ENCODE measurements around the gene LMBR1.
A peak's percentile ranks its signal among the peaks of the same experiment; 100 is the strongest.

Gene LMBR1

DNA sequence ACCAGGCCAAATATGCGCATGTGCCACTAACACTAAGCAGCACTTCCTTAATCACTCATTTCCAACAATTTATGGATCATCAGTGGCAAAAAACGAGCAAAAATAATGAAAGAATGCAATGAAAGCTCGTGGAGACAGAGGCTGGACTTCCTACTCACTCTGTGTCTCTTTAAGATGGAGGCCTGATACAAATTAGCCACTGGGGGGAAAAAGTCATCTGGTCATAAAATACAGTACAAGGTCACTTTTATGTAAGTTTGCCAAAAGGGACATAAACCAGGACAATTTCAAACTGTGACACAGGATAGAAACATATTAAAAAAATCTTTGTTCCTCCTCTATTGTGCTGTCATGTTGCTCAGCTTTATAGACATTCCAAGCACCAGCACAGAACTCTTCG, 101.7 kb downstream of the LMBR1 start:
- DNase-seq, result no peak

DNA sequence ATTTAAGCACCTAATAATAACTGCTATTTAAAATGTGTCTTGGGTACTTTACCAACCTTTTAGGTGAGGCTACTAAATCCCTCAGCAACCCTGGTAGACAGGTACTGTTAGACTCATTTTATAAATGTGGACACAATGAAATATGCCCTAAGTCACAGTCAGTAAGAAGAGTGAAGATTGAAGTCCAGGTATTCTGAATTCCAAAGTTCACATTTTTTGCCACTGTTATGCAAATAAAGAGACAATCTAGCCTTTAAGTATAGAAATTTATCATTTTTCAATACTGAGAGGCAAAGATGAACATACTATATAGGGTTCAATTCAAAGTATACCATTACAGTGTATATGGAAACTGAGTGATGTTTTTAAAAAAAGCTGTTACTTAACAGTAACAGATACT, 102.7 kb downstream of the LMBR1 start:
- no peak for DNase-seq

DNA sequence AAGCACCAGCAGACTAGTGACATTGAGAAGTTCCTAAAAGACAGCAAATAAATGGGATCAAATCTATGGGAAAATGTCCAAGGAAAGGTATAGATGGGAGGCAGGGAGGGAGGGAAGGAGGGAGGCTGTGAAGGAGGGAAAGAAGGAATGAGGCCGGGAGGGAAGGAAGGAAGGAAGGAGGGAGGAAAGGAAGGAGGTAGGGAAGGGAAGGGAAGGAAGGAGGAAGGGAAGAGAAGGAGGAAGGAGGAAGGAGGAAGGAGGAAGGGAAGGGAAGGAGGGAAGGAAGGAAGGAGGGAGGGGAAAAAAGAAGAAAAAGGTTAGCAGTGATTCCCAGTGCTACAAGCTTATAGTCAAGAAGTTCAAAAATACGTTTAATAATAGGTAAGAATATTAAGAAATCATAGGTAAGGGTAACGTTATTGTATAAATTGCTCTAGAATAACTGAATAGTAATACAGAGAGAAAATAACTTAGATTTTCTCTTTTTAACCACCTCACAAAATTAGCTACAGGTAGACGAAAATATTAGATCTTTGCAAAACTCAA, 106.9 kb downstream of the LMBR1 start:
- no peak for DNase-seq

DNA sequence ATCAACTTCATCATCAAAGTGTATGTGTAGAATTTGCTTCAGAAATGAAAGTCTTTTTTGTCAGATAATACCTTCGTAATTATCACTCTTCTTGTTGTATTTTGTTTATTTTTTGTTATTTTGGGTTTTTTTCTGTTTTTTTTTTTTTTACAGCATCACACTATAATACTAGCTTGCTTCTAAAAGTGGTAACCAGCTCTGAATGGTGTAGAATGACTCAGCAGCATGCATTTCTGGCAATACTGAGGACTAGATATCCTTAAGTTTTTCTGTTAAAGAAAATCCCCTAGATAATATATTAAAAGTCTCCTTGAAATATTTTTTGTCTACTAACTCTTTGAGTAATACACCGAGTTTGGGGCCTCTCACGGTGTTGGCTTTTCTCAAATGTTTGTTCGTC, 109.1 kb downstream of the LMBR1 start:
- no peak for DNase-seq

DNA sequence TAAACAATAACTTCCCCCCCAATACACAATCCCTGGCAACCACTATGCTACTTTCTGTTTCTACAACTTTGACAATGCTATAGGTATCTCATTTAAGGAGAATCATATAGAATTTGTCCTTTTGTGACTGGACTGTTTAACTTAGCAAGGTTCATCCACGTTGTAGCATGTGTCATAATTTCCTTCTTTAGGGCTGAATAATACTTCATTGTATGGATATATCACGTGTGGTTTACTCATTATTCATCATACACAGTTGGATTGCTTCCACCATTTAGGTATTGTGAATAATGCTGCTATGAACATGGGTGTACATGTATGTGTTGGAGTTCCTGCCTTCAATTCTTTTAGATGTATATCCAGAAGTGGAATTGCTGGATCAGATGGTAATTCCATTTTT, 111.0 kb downstream of the LMBR1 start:
- DNase-seq, result no peak

DNA sequence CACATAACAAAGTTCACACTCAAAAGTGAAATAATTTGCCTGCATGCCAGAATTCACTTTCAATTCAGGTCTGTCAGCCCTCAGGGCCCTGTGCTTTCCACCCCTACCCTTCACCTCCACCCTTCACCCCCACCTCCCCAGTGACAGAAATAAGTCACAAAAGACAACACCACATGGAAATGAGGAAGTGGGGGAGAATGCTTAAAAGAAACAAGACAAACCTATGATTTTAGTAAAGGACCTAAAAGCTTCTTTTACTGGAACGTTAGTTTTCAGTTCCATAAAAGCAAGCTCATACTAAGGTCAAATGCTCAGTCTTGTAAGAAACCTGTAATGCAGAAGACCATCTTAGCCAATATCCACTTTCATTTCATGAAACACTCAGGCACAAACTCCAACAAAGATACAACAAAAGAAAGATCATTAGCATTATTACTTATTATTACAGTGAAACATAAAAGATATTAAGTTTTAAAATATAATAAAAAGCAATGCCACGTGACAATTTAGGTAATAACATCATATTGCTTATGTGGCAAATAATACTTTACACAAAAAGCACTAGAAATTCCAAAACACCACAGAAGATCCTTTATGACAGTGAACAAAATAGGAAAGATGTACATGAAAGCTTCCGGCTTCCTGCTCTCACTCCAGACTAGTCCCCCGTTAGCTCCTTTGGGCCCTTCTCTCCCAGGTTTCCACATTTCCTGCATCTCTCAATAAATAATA, 112.1 kb downstream of the LMBR1 start:
- DNase-seq, result no peak

DNA sequence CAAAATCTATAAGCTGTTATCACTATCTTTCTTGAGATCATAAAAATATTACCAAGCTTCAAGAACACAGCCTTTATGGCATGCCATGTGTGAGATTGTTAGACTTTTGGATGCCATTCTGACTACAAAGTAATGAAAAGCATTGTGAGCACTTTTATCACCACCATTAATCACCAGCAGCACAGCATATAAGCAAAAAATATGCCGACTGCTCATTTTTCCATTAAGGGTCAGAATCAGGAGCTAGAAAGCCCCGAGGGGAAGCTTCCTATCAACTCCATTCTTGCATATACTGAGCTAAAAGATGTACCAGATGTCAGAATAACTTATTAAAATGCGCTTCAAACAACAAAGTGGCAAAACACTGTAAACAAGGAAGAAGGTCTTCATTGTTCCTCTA, 114.3 kb downstream of the LMBR1 start:
- no peak for DNase-seq

DNA sequence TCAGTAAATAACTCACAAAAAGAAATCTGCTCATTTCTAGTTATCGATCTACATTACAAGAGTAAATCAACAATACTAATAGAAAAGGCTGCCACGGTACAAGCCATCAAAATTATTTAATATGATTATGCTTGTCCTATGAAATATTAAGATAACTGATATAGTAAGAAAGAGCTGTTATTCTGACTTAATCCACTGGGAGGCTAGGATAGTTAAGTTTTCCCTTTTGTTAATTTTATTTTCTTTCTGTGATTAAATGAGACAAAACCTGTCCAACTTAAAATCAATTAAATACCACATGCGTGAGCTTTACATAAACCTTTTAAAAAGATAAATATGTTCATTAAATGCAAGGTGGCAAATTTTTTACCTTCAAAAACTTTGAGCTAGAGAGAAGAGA, 114.8 kb downstream of the LMBR1 start:
- no peak for DNase-seq

DNA sequence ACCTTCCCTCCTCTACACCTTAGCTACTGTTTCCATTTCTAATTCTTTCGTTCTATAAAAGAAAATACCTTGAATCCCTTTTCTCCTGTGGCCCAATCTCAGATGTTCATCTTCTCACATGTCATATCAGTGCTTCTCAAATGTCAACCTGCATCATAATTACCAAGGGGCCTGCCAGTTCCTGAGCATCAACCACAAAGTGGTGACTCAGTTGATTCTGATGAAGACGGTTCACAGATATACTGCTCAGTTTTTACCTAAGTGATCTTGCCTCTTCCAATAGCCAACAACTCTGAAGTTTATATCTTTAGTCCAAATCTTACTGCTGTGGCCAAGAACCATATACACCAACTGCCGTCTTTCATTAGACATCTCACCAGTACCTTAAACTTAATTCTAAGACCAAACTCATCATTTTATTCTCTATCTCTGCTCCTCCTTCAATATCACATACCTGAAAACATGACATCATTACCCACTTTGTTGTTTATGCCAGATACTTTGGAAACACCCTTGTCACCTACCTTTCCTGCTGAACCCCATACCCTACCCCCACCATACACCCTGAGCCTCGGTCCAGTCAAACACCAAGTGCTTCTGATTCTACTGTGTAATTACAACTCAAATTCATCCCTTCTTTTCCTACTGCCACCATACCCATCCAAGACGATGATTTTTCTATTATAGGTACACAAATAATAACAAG, 115.5 kb downstream of the LMBR1 start:
- DNase-seq, result no peak

DNA sequence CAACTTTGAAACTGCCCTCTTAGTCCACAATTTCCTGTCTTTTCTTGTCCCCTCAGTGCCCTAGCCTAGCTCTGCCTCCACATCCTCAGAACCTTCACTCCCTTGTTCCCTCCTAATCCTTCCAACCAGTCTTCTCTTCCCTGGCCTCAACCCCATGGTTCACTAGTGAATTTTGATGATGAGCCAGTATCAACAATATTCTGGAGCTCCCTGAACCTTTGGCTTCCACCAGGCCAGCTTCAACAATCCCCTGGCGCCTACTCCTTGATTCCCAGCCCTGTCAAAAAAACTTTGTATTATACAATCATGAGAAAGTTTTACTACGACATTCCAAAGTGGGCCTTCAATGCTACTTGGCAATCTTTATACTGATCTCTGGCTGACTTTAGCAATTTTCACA, 116.5 kb downstream of the LMBR1 start:
- DNase-seq, result no peak

DNA sequence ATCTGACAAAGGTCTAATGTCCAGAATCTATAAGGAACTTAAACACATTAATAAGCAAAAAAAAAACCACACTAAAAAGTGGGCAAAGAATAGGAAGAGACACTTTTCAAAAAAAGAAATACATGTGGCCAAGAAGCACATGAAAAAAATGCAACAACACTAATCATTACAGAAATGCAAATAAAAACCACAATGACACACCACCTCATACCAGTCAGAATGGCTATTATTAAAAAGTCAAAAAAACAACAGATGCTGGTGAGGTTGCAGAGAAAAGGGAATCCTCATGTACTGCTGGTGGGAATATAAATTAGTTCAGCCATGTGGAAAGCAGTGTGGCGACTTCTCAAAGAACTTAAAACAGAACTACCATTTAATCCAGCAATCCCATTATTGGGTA, 119.0 kb downstream of the LMBR1 start:
- no peak for DNase-seq

DNA sequence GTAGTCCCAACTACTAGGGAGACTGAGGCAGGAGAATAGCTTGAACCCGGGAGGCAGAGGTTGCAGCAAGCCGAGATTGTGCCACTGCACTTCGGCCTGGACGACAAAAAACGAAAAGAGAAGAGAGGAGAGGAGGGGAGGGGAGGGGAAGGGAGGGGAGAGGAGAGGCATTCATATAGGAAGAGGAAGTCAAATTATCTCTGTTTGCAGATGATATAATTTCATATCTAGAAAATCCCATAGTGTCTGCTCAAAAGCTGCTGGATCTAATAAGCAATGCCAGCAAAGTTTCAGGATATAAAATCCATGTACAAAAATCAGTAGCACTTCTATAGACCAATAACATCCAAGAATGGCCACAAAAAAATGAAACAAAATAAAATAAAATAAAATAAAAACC, 120.3 kb downstream of the LMBR1 start:
- DNase-seq, result no peak

DNA sequence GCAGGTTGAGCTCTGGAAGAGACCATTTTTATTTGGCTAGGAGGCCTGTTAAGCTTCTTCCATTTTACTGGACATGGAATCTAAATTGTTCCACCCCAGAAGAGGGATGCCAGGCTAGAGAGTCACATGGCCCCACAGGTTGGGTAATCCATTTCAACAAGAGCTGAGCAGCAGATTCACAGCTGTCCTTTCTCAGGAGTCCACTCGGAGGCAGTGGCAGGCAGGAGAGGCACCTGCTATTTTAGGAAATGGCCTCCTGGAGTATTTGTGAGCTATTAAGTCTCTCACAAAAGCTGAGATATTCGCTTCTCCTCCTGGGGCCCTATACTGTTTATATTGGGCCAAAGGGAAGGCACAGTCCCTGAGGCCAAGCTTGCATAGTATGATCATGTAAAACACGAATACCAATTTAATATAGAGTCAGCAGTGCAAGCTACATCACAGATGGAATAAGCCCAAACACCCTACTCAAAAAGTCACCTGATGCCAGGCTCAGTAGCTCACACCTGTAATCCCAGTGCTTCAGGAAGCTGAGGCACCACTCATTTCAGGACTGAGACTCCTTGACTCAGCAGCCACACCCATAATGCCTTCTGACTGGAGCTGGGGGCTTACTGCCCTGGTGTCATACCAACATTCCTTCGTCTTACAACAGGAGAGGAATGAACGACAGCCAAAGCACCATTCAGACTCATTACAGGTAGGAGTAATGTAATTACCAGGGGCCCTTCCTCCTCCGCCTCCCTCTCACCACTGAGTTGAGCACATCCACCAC, 124.1 kb downstream of the LMBR1 start:
- DNase-seq, result peak; percentile 8

DNA sequence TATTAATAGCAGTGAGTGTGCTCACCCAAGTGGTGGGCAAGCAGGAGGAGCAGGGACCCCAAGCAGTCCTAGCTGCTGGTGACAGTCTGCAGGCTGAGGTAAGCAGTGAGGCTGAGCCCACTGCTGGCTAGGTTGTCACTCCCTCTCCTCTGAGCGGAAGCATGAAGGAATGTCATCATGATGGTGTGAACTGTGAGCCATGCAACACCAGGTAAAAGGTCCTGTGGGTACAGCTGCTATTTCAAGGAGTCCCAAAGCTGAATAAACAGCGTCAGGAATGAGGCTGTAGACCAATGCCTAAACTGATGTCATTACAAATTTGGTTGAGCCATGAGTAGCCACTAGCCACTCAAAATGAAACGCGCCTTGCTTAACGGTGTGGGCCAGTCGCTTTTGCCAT, 126.3 kb downstream of the LMBR1 start:
- DNase-seq, result no peak

DNA sequence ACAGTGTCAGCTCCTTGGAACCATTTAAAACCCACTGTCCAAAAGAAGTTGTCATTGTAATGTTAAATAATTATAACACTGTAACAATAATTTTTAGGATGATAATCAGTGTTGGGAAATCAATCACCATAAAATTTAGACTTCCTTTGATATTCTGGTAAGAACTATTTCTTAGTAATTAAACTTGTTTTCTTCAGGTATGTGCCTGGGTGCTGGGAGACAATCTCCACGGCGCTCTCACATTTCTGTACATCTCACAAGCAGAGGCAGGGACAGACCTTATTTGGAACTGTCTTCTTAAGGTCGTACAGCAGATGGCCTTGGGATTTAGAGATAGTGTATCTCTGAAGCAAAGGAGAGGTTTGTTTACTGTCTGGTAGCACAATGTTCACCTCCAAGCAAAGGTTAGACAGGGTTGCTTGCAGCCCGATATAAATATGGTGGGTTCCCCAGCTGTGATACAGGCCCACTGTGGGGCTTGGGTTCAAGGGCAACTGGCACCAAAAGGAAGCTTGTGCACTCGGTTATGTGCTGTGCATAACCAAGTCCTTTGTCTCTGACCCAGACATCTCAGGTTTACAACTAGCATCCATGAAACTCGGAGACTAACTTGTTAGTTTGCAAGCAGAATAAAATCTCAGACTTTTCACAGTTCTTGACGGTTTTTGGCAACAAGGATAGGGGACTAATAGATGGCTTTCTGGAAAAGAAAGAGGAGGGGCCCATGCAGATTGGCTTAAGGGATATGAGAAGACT, 126.9 kb downstream of the LMBR1 start:
- no peak for DNase-seq

DNA sequence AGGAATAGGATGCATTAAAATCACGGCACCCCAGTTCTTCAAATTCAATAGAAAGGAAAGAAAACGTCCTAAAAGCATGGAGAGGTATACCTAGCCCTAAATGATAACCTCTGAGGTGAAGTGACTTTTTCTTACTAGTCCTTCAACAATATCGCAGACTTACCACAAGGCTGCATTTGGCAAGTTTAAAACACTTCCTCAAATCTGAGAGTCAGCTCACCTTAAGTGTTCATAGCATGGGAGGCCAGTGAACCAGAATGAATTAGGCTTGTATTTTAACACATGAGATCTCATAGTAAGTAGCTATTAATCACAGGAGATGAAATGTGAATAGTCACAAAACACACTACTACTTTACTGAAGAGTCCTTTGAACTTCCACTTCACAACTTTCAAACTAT, 128.2 kb downstream of the LMBR1 start:
- DNase-seq, result no peak

DNA sequence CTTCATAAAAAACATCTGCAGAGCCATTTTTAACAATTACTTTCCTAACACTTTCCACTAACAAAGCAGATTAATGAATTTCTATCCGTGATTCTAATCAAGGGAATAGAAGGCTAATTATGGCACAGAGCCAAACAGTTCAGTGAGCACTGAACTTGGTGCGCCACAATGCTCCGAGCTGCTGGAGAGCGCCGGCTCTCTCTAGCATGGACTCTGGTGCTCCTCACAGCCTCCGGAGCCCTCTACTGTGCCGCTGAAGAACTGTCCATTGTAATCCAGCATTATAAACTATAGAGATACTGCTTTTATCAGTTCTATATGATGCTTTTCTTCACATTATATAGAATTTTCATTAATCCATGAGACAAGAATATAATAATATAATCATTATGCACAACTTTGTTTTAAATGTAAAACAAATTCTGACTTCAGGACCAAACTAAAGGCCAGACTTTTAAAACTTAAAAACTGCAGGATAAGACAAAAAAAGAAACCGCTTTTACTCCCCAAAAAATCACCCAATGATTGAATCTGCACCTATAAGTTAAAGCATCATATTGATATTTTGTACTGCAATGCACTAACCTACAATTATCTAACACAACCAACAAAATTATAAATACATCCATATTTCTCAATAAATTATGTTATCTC, 128.8 kb downstream of the LMBR1 start:
- peak; percentile 84 for DNase-seq

DNA sequence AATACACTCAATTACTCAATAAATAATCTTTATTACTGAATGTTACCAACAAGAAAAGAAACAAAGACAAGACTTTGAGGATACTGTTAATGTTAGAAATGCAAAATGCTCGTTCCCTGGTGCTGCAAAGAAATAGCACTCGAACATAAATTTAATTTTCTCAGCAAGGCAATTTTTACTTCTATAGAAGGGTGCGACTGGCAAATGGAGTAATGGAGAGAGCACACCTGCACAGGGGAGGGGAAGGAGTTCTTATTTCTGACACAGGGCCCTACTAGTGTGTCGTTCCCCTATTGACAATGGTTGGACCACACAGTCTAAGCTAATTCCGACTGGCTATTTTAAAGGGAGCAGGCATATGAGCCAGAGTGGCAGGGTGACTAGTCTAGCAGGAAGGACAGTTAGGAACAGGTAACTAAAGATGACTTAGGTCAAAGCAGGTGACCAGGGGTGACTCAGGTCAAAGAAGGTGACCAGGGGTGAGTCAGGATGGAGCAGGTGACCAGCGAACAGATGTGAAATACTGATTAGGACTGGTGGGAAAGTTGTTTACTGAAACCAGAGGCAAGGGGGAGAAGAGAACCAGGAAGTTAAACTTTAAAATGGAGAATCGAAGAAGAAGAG, 133.3 kb downstream of the LMBR1 start:
- no peak for DNase-seq

DNA sequence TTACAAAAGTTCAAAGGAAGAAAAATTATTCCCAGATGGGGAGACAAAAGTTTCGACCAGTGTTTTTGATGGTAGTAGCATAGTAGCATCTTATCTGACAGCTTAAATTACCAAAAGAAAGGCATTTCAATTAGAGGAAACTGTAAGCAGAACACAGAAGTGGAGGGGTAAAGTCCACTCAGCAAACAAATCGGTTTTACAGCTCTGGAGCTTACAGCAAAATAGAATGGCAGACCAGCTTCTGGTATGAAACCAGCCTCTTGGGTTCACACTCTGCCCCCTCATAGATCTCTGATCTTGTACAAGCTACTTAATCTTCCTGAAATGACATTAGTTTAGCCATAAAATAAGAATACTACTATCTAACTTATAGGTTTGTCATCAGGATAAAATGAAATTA, 133.8 kb downstream of the LMBR1 start:
- DNase-seq, result no peak

DNA sequence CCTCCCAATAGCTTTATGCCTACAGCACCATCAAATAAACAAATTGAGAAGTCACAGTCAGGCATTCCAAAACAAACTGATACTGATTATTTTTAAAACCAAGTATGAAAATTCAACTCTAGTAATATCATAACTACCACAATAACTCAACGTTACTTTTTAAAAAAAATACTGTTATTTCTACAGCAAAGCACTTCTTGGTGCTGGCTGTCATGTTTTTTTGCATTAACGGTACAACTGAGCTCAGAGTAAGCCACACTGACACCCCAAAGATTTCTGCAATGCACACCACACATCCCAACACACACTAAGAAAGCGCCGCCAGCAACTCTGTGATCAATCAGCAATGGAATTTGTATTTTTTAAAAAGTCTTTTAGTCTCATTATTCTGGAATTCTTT, 138.8 kb downstream of the LMBR1 start:
- DNase-seq, result no peak

DNA sequence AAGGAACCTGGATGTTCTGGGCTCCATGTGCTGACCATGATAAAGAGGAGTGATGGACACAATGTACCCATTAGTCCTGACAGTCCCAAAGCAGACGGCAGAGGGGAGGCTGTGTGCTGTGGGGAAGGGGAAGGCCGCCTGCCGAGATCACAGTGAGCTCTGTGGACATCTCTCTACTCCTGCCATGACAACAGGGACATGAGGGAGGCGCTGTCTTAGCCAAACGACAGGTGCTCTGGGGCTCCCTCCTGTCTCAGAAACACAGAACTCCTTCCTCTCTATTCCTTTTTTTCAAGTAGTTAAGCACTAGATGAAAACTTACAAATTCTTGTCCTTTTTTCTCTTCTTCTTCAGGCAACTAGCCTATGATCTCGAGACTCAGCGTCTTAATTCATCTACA, 139.4 kb downstream of the LMBR1 start:
- DNase-seq, result no peak

DNA sequence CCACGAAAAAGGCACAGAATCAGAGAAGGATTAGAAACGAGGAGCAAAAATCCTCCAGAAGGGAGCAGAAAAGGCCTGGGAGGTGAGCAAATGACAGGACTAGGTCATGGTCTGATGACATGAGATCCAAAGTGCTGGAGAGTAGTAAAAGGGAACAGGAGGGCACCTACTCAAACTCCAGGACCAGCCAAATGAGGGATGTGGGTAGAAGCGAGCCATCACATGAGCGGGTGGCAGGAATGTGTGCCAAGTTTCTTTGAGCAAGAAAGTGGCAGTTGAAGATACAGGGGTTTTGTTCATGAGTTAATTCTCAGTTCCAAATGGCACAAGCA, 139.8 kb downstream of the LMBR1 start:
- DNase-seq, result no peak

Measured in NCI-H146 (cell line).